ENCODE measurements around the gene ZNF486.
A peak's percentile ranks its signal among the peaks of the same experiment; 100 is the strongest.
"Not testable (repeated sequence)": the region's sequence is repeated elsewhere in the genome, so short reads cannot be mapped to it uniquely, and the experiment has no call there.

ZNF486 gene

DNA sequence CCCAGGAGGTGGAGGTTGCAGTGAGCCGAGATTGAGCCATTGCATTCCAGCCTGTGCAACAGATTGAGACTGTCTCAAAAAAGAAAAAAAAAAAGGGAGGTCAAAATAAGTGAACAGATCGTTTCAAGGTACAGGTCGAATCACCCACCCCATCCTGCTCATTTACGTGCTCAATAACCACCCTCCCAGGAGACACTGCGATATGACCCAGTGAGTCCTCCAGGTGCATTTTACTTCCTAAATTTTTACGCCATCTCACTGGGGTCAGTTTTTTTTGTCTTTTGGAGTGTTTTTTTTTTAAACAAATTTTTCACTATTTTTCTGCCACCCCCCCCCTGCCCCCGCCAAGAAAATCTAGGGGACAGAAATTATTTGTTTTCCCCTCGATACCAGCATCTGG lies 68.1 kb downstream of the ZNF486 start:
- no peak for DNase-seq (ENCODE audit: low spot score)

DNA sequence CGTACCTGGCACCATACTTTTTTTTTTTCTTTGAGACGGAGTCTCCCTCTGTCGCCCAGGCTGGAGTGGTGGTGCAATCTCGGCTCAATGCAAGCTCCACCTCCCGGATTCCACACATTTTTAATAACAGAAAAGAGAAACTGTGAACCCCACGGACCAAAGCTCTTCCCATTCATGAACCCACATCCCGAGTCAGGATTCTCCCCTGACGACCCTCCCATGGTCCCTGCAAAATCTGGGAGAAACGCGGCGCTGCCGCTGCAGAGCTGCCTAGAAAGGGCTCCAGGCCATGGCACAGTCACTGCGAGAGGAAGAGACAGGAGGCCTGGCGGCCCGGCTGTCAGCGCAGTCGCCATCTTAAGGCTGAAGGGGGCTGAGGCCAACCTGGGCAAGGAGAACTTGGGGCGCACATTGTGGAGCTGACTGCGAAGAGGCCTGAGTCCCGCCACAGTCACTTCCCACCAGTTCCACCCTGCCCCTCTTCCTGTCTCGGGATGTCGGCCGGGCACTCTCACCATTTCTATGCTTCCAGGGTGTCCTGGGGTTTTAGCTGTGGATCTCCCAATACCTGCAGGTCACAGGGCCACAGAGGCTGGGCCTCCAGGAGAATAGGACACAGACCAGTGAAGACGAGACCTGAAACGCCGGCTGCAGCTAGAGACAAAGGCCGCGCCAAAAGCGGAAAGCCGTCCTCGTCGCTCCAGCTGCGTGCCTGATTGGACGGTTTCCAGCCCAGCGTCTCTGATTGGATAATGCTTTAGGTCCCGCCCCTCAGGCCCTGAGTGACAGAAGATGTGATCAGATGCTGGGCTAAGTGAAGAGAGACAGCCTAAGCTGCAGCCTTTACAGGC lies 71.0 kb downstream of the ZNF486 start:
- peak; percentile 26 for DNase-seq (ENCODE audit: low spot score)

DNA sequence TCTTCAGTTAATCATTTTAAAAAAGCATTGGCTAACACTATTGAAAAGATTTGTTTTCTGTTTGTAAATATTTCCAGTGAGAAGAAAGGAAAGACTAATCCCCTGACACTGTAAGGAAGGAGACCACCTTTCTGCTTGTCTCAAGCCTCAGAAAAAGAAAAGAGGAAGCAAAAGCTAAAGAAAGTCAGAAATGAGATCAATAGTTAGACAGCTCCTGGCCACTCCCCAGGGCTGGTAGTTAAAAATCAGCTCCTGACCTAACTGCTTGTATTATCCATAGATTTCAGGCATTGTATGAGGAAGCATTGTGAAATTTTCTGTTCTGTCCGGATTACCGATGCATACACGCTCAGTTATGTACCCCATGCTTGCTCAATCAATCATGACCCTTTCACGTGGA lies 76.6 kb downstream of the ZNF486 start:
- no peak for DNase-seq (ENCODE audit: low spot score)

DNA sequence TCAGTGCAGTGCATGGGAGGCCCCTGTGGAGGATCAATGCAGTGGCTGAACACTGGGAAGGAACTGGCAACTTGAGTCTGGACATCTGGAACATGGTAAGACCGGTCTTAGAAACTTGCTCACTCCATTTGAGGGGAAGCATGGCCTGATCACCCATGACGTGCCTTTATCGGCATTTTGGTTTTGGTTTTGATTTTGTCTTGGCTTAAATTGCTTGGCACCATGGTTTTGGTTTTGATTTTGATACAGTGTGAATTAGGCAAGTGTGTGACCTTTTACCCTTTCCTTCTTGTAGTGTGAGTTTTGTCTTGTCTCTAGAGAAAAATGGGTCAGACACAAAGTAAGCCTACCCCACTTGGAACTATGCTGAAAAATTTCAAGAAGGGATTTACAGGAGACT lies 77.3 kb downstream of the ZNF486 start:
- no peak for DNase-seq (ENCODE audit: low spot score)

DNA sequence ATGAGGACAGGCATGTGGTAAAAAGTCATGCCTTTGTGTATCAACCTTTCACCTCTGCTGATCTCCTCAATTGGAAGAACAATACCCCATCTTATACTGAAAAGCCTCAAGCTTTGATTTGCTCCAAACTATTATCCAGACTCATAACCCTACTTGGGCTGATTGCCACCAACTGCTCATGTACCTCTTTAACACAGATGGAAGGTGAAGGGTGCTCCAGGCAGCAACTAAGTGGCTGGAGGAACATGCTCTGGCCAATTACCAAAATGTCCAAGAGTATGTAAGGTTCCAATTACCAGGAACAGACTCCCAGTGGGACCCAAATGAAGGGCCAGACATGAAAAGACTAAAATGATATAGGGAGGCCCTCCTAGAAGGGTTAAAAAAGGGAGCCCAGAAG lies 78.3 kb downstream of the ZNF486 start:
- no peak for DNase-seq (ENCODE audit: low spot score)

DNA sequence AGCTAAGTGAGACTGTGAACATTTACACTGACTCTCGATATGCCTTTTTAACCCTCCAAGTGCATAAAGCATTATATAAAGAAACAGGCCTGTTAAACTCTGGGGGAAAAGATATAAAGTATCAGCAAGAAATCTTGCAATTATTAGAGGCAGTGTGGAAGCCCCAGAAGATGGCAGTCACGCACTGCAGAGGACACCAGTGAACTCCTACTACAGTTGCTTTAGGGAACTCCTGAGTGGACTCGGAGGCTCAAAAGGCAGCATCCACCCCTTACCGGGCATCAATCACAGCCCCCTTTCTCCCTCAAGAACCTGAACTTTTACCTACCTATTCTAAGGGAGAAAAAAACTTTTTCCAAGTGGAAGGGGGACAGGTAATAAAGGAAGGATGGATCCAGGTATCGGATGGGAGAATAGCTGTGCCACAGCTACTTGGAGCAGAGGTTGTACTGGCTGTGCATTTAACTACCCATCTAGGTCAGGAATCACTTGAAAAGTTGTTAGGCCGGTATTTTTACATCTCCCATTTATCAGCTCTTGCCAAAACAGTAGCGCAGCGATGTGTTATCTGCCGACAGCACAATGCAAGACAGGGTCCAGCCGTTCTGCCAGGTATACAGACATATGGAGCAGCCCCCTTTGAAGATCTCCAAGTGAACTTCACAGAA lies 80.1 kb downstream of the ZNF486 start:
- DNase-seq (ENCODE audit: low spot score) = no peak

DNA sequence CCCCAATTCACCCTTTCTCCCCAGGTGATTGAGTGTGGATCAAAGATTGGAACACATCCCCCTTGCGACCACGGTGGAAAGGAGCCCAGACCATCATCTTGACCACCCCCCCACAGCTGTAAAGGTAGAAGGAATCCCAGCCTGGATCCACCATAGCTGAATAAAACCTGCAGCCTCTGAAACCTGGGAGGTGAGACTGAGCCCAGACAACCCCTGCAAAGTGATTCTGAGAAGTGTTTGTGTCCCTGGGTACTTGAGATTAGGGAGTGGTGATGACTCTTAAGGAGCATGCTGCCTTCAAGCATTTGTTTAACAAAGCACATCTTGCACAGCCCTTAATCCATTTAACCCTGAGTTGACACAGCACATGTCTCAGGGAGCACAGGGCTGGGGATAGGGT lies 81.2 kb downstream of the ZNF486 start:
- not testable (repeated sequence) for DNase-seq (ENCODE audit: low spot score)
